HG03280 (cell line): ENCODE results near the gene ABHD5.

Experiments
- ATAC-seq: cut with Tn5 transposase; IDR thresholded peaks from one replicate; pipeline ENCODE4 v1.9.1; 2021; ENCODE audit warnings: mild to moderate bottlenecking, moderate library complexity; ENCODE audit not compliant: unreplicated experiment

The ABHD5 gene

DNA sequence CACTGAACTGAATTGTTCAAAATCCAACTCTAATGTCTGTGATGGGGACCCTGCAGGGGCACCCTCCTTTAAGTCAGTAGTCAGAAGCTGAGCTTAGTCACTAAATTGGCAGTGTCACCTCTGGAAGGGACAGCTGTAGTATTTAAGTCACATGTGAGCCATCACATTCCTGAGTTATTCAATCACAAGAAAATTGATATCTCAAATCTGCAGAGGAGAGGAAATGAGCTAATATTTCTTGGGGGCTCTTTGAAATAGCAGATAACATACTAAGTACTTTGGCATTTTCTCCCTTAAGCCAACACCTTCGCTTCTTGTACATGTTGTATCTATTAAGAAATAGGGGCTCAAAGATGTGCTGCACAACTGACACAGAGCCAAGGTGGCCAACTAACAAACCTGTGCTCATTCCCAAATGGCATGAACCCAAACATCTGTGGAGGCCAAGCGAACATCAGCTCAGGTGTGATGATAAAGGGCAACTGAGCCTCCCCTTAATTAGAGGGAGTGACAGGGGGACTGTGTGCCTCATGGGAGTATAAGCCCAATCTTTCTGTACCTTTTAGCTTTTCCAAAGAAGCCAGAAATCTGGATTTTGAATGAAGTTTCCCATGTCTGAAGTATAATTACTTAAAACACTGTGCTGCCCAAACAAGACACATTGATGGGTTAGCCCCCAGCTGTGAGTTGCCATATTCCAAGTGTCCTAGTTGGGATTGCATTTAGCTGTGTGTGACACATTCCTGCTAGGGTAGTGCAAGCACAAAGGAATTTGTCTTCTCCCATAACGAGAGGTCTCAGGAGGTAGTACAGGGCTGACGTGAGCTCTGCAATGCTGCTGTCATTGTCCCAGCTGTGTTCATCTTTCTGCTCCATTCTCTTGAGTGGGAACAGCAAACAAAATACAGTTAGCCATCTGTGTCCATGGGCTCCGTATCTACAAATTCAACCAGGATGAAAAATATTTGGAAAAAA lies 63.3 kb downstream of the ABHD5 start:
- ATAC-seq, result no peak

DNA sequence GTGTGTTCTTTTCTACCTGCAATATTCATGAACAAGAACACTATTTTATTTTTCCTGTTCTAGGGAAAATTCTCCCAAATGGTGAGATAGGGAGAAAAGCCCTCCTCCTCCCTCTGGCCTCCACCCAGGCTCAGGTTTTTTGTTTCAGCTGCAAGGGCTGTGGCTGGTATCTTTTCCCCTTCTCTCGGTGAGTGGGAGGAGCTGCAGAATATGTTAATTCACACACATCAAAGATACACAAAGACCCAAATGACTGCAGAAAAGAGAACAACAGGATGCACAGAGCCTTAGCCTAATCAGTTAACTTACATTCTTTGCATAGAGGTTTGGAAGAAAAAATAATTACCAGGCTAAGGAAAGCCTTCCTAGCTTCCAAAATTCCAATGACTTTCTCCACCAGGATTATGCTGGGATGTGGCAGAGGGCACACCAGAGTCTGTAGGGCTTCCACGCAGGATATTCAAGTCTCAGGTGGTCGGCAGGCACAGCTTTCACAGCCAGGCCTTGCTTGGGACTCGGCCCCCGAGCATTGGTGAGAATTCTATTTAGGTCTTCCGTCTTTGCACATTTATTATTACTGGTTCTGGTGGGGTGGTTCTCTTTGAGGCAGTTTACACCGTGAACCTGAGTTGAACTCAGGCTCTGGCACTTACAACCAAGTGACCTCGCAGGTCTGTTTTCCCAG lies 64.9 kb downstream of the ABHD5 start:
- no peak for ATAC-seq

DNA sequence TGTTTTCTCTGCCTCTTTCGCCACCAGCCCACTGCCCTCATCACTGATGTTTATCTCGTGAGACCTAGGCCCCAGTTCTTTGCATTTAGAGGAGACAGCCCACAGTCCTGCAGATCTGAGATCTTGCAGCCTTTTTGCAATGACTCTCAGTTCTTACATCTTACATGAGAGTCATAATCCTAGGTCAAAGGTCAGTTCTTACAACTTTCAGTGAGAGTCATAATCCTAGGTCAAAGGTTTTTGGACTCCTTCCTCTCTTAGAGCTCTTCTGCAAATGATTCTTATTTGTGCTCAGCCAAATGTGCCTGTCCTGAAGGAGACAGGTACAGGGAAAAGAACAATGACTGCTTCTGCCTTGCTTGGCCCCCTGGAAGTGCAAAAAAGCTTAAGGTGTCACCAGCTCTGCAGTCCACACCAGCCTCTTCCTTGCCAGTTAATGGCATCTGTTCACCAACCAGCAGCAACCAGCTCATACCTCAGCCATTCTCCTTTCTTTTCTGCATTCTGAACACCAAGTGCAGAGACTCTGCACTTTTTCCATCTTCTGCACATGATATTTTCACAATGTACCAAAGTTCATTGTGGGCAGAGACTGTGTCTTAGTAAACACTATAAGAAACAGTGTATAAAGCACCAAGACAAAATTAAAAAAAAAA lies 67.1 kb downstream of the ABHD5 start:
- ATAC-seq, result no peak

DNA sequence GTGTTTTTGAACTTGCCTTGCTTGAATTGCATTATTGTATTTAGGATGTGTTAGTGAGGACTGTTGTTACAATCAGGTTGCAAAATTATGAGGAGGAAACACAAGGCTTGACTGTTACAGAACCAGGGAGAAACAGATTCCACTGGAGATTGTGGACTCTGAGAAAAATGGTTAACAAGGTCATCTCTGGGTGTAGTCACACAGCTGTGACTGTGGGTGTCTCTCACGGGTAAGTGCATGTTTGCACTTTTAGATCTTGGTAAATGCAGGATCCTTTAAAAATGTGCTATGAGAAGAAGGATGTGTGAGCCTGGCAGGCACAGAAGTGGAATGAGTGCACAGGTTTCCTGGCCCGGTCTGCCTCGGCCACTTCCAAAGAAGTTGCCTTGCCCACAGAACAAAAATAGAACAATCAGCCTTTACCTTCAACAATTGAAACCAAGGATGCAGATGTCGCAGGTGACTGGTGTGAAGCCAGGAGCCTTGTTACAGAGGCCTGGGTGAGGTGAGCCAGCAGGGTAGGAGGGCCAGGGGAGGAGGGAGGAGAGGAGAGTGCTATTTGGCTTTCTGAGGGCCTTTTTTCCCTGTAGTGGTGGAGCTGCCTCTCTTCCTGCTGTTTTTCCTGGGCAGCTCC lies 68.0 kb downstream of the ABHD5 start:
- ATAC-seq, result no peak

DNA sequence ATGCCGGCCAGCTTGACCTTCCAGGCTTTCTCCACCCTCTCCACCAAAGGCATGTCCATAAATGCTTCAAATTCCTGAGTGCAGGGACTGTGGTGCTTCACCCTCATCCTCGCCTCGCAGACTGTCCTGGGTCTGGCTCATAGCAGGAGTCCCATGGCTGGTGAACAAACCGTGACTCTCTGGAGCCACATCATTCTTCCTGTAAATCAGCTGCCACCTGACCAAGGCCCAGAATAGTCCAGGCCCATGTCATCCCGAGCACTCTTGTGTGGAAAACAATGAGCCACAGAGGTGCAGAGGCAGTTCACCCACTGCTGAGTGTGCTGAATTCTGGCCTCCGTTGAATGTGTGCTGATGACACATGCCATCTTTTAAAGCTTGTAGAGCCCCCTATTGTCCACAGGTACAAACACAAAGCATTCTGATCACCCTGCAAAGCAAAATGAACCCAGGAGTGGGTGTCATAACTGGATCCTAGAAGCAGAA lies 68.6 kb downstream of the ABHD5 start:
- no peak for ATAC-seq

DNA sequence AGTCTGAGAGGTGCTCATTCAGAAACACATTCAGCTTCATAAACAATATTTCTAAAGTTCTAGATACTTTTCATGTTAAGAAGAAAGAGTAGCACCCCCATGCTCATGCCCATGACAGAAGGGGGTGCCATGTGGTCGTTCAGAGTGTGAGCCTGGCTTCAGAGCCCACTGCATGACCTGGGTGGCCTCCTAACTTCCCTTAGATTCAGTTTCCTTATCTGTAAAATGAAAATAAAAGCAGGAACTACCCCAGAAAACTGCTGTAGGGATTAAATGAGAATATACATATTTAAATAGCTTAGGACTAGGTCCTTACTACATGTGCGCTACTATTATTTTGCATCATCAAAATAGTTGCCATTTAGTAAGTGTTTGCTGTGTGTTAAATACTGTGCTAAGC lies 69.2 kb downstream of the ABHD5 start:
- ATAC-seq, result no peak

DNA sequence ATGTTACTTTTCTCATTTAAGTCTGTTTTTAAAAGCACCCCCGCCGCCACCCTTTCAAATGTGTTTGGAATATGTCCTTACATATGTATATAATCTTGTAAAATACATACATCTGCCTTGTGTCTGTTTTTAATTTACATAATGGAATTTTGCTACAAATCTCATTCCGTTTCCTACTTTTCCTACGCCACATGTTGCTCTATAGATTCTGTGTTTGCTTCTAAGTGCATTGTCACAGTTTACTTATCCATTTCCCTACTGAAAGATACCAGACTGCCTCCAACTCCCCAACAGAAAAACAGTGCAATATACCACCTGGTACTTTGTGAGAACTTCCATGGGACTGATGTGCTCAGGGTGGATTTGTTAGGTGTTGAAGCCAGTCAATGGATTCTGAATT lies 70.2 kb downstream of the ABHD5 start:
- ATAC-seq, result no peak

DNA sequence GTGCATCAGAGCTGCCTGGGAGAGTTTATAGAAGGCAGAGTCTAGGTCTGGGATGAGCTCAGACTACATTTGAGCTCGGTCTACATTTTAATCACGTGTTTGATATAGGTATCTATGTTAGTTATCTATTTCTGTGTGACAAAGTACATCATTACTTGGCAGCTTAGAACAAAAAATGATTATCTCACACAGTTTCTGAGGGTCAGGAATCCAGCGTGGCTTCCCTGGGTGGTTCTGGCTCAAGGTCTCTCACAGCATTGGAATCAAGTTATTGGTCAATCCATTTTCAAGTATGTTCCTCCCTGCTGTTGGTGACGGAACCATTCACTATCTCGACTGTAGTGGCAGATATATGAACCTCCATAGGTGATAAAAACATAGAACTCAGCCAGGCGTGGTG lies 71.7 kb downstream of the ABHD5 start:
- no peak for ATAC-seq

DNA sequence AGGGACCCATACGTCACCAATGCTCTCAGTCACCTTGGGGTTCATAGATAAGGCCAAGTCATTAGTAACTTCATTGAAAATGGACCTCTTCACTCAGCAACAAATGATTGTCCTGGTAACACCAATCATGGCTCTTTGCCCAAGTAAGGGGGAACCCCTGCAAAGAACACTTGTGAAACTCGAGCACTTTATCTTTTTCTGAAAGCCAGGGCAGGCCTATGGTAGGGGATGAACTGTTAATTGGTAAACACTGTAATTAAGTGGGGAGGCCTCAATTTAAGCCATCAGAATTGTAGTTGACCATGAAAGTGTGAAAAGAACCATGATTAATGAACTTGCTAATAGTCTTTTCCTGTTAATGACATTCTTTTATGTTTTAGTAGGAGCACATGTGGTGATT lies 73.3 kb downstream of the ABHD5 start:
- no peak for ATAC-seq

DNA sequence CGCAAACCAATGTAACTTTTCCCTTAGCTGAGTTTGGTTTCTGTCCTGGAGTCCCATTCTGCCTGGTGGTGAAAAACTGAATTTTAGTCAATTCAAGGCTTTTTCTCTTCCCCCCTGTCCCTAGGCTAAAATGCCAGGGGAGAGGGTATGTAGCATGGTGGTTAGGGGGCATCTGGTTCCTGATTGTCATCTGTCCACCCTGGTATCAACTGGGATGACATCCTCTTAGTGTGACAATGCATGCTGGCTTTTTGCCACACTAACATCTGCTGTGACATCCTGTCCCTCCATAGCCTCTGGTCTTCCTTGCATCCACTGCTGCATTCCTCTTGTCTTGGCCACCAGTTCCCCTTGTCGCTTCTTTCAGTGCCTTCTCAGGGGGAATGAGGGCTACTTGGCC lies 73.7 kb downstream of the ABHD5 start:
- ATAC-seq, result no peak

DNA sequence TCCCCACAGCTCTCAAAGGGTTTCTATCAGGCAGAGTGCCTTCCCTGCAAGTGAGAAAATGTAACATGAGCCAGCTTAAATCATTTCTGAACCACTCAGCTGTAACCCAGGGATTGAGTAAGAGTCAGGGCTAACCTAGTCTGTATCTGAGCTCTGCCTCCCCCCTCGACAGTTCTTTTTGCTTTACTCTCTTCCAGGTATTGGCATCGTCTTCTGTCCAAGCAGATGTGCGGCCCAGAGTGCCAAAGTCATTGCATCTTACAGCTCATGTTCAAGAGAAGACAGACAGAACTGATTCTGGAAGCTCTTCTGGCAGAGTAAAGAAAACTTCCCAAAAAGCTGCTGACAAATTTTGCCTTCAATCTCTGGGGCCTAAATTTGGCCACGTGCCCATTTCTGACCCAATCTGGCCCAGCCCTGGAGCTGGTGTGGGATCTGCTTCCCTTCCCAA lies 74.8 kb downstream of the ABHD5 start:
- no peak for ATAC-seq

DNA sequence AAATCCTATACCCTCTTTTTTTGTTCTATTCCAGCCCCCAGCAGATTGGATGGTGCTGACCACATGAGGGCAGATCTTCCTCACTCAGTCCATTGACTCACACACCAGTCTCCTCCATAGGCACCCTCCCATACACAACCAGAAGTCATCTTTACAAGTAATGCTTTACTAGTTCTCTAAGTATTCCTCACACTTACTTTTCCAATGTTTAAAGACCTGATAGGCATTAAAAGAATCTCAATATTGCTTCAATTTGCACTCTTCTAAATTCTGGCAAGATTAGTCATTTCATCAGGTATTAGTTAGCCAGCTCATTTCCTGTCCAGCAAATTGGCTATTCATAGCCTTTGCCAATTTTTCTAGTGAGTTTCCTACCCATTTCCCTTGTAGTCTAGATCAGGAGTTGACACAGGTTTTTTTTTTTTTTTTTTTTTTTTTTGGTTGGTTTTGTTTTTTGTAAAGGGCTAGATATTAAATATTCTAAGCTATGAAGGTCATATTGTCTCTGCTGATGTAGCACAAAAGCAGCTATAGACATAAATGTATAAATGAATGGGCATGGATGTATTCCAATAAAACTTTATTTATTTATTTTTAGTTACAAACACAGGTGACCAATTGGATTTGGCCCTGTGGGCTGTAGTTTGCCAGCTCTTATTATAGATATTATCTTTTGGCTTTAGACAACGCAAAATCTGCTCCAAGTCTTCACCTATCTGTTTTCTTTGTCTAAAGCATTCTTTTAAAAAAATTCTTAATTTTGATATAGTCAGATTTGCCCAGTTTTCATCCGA lies 76.1 kb downstream of the ABHD5 start:
- no peak for ATAC-seq

DNA sequence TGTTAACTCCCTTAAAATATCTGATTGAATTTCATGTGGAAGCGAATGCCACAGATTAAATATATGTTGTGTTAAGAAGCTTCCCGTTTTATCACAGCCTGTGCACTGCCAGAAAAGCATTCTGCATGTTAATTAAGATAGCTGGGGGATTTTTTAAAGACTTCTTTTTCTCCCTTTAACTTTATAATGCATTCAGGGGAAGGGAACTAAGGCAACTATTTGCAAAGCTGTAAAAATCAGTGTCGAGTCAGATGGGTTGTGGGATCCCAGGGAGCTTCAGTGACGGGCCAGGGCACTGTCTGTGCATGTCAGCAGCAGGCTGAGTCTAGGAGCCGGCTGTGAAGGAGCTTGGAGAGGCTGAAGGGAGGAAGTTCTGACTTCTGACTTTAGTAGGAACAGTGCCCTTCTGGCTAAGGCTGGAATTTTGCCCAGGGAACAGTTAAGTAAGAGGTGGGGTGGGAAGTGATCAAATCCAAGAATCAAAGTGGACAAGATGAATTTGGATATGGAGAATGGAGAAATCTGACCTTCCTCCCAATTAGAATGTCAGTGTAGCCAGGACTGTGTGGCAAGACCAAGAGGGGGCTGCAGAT lies 77.7 kb downstream of the ABHD5 start:
- ATAC-seq, result no peak

DNA sequence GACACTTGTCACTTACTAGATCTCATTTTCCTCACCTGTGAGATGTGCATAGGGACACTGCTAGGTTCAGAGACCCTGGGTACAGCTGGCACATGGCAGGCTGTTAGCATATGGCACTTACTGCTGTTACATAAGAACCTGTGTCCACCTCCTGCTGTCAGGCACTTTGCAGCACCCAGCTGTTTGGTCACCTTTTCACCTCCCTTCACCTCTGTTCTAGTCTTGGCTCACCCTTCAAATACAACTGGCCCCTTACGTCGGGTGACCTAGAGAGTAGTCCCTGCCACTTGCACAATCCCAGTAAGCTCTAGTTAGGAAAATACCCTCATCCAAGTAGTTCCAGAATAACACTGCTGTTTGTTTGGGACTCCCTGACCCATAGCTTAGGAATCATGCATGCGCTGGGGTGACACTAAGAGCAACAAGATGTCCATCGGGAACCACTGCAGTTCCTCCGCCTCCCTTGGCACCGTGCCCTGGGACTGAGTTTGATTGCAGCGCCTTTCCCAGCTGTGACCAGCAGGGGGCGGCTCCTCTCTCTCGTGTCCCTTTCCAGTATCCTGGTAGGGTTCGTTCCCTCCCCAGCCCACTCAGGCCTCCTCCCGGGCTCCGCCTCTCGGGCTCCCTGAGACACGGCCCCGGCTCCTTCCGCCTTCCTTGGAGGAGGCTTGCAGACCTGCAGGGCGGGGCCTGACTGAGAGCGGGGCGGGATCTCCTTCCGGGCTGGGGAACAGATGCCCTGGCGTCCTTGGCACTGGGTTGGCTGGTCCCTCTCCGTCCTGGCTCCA lies 78.6 kb downstream of the ABHD5 start:
- ATAC-seq, result no peak

DNA sequence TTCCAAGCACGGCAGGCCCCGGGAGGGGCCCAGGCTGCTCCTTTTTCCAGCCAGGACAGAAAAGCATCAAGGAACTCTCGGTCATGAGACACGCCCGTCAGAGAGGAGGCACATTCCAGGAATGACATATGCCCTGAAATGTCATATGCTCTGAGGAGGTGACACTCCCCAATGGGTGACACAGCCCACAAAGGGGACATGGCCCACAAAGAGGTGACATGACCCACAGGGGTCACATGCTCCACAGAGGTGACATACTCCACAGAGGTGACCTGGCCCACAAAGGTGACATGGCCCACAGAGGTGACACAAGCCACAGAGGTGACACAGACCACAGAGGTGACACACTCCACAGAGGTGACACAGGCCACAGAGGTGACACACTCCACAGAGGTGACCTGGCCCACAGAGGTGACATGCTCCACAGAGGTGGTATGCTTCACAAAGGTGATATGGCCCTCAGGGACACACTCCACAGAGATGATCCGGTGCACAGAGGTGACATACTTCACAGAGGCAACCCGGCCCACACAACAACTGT lies 79.2 kb downstream of the ABHD5 start:
- no peak for ATAC-seq

DNA sequence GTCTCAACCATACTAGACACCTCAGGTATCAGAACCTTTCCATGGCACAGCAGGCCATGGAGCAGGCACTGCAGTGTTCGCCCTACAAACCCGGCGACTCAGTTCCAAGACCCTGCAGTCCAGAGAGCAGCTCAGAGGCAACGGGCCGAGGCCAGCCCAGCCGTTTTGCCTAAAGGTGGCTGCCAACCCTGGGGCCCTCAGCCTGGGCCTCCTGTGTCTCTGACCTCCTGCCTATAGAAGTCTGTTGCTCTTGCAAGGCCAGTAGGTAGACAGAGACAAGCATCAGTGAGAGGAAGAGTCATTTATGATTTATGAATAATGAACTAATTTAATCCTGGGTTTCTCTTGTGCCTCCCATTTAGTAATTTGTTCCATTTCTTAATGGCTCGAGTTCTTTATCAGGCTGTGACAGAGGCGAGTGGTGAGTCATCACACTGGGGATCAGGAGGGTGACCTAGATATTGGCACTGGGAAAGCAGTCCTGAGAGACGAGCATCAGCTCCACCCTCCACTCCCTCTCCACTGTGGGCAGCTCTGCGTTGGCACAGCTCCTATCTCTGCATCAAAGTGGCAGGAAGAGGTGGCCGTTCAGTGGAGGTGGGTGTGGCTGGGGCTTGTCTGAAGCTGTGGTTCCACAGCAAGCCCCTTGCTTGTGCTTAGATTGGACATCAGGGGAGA lies 79.8 kb downstream of the ABHD5 start:
- no peak for ATAC-seq

DNA sequence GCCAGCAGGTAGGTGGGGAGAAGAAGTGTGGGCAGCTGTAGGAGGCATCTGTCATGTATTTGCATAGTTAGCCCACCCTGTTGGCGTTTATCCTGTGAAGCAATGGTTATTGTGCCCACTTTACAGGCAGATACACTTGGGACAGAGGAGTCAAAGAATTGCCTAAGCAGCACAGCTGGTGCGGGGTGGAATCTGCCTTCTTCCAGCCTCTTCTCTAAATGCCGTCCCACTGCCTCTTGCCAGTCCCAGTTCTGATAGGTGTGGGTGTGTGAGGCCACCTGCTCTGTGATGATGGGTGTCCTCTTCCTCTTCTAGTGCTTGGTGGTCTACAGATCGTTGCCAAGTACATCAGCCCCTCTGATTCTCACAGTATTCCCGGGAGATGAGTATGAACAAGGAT lies 80.9 kb downstream of the ABHD5 start:
- ATAC-seq, result no peak
